ENCODE results near the gene SESN3.
"Not testable (repeated sequence)": the region's sequence is repeated elsewhere in the genome, so short reads cannot be mapped to it uniquely, and the experiment has no call there.

The SESN3 gene

GRCh38 chr11:95231127-95231880 is at the start of gene SESN3:
SESN3 (minus strand) TSS chr11:95231202; CDS start chr11:95230860, 342 bp downstream.
- peak; percentile 99 for DNase-seq (ENCODE audit: low spot score)

GRCh38 chr11:95279921-95280868 is 49.2 kb upstream of the SESN3 start:
- no peak for DNase-seq (ENCODE audit: low spot score)

GRCh38 chr11:95277868-95278267 is 46.9 kb upstream of the SESN3 start:
- DNase-seq (ENCODE audit: low spot score) = no peak

- DNase-seq (ENCODE audit: low spot score) = no peak
Observed at GRCh38 chr11:95276139-95276538, 45.1 kb upstream of the SESN3 start.

GRCh38 chr11:95273618-95274017 is 42.6 kb upstream of the SESN3 start:
- not testable (repeated sequence) for DNase-seq (ENCODE audit: low spot score)

- DNase-seq (ENCODE audit: low spot score) = no peak
Observed at GRCh38 chr11:95269036-95269819, 38.2 kb upstream of the SESN3 start.

GRCh38 chr11:95268391-95268790 is 37.4 kb upstream of the SESN3 start:
- no peak for DNase-seq (ENCODE audit: low spot score)

- DNase-seq (ENCODE audit: low spot score) = no peak
Observed at GRCh38 chr11:95267601-95268213, 36.7 kb upstream of the SESN3 start.

GRCh38 chr11:95266751-95267374 is 35.9 kb upstream of the SESN3 start:
- DNase-seq (ENCODE audit: low spot score) = no peak

- DNase-seq (ENCODE audit: low spot score) = no peak
Observed at GRCh38 chr11:95264881-95265280, 33.9 kb upstream of the SESN3 start.

GRCh38 chr11:95262994-95263765 is 32.2 kb upstream of the SESN3 start:
- no peak for DNase-seq (ENCODE audit: low spot score)

- no peak for DNase-seq (ENCODE audit: low spot score)
Observed at GRCh38 chr11:95257456-95257971, 26.5 kb upstream of the SESN3 start.

- DNase-seq (ENCODE audit: low spot score) = peak; percentile 36
Observed at GRCh38 chr11:95256321-95256779, 25.3 kb upstream of the SESN3 start.

- DNase-seq (ENCODE audit: low spot score) = peak; percentile 22
Observed at GRCh38 chr11:95255251-95256145, 24.5 kb upstream of the SESN3 start.

- DNase-seq (ENCODE audit: low spot score) = no peak
Observed at GRCh38 chr11:95254716-95255115, 23.7 kb upstream of the SESN3 start.

GRCh38 chr11:95254131-95254704 is 23.2 kb upstream of the SESN3 start:
- DNase-seq (ENCODE audit: low spot score) = peak; percentile 97

GRCh38 chr11:95253141-95253540 is 22.1 kb upstream of the SESN3 start:
- DNase-seq (ENCODE audit: low spot score) = no peak

- no peak for DNase-seq (ENCODE audit: low spot score)
Observed at GRCh38 chr11:95252586-95252985, 21.6 kb upstream of the SESN3 start.

- not testable (repeated sequence) for DNase-seq (ENCODE audit: low spot score)
Observed at GRCh38 chr11:95251896-95252295, 20.9 kb upstream of the SESN3 start.
